HG02571 (cell line): ENCODE data around the gene RBL1.
A peak's percentile ranks its signal among the peaks of the same experiment; 100 is the strongest.
"Not testable (repeated sequence)": the region's sequence is repeated elsewhere in the genome, so short reads cannot be mapped to it uniquely, and the experiment has no call there.

Source experiments
- ATAC-seq: cut with Tn5 transposase; IDR thresholded peaks from one replicate; pipeline ENCODE4 v1.9.1; 2021; ENCODE audit warnings: mild to moderate bottlenecking, moderate library complexity; ENCODE audit not compliant: unreplicated experiment

Gene RBL1

DNA sequence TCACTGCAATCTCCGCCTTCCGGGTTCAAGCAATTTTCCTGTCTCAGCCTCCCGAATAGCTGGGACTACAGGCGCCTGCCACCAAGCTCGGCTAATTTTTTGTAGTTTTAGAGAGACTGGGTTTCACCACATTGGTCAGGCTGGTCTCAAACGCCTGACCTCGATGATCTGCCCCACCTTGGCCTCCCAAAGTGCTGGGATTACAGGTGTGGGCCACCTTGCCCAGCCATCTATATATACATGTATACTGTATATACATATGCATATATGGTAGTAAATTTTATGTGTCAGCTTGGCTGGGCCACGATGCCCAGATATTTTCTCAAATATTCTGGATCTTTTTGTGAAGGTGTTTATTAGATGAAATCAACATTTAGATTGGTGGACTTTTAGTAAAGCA is 18.8 kb downstream of the RBL1 start:
- no peak for ATAC-seq

DNA sequence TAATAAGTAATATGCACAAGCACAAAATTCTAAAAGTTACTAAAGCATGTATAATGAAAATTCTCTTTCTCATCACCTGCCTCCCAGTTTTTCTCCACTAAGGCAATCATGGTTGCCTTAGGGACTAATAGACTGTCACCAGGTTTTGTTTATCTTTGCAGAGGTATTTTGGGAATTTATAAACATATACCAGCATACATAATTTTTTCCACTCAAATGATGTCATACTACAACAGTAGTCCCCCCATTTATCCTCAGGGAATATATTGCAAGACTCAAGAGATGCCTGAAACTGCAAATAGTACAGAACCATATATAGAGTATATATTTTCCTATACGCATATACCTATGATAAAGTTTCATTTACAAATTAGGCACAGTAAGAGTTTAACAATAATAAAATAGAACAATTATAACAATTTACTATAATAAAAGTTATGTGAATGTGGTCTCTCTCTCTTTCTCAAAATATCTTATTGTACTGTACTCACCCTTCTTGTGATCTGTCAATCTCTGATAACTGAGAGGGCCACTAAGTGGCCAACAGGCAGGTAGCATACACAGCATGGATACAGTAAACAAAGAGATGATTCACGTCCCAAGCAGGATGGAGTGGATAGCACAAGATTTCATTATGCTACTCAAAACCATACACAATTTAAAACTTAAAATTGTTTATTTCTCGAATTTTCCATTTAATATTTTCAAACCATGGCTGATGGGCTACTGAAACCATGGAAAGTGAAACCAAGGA is 19.7 kb downstream of the RBL1 start:
- no peak for ATAC-seq

DNA sequence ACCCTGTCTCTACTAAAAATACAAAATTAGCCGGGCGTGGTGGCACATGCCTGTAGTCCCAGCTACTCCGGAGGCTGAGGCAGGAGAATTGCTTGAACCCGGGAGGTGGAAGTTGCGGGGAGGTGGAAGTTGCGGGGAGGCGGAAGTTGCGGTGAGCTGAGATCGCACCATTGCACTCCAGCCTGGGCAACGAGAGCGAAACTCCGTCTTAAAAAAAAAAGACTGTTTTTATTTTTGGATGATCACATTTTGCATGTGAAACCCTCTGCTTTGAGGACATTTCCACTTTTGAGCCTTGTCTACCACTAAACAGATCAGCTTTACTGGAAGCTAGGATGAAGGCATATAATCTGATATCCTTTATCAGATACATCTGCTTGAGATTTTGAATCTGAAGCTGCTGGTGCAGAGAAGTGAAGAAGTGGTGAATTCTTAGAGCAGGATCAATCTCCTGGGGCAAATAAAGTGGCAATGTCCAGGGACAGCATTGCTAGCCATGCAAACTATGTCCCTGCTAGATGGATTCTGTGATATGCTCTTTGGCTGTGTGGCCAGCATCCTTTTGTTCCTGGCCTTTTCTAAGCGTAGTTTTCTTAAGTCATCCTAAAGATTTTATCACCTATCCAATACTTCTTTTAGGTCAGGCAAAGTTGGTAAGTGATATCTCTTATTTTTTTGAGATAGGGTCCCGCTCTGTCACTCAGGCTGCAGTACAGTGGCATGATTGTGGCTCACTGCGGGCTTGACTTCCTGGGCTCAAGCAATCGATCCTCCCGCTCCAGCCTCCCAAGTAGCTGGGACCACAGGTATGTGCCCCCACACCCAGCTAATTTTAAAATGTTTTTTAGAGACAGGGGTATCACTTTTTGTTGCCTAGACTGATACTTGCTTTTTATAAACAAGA is 23.3 kb downstream of the RBL1 start:
- no peak for ATAC-seq

DNA sequence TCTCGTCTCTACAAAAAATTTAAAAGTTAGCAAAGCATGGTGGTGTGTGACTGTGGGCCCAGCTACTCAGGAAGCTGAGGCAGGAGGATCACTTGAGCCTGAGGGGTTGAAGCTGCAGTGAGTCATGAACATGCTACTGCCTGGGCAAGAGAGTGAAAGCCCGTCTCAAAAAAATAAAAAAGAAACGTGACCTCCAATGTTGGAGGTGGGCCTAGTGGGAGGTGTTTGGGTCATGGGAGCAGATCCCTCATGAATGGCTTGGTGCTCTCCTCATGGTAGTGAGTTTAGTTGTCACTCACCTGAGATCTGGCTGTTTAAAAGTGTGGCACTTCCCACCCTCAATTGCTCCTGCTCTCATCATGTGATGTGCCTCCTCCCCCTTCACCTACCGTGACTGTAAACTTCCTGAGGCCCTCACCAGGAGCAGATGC is 24.3 kb downstream of the RBL1 start:
- no peak for ATAC-seq

DNA sequence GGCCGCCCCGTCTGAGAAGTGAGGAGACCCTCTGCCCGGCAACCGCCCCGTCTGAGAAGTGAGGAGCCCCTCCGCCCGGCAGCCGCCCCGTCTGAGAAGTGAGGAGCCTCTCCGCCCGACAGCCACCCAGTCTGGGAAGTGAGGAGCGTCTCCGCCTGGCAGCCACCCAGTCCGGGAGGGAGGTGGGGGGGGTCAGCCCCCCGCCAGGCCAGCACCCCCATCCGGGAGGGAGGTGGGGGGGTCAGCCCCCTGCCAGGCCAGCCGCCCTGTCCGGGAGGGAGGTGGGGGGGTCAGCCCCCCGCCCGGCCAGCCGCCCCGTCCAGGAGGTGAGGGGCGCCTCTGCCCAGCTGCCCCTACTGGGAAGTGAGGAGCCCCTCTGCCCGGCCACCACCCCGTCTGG is 26.2 kb downstream of the RBL1 start:
- ATAC-seq = not testable (repeated sequence)

DNA sequence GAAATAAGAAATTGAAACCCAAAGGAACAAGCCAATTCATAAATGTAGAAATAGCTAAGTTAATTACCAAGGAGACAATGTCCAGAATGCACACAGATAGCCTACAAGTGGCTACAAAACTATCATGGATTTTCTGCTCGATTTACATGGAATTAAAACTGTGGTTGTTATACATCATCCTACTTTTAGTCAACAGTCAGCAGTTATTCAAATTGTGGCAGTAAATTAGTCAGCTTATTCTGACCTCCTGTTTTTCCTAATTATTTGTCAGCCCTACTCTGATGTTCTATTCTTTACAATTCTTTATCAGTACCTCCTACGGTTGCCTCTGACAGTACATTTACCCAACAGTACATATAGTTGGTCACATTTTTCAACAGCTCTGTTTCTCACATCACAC is 29.6 kb downstream of the RBL1 start:
- no peak for ATAC-seq

DNA sequence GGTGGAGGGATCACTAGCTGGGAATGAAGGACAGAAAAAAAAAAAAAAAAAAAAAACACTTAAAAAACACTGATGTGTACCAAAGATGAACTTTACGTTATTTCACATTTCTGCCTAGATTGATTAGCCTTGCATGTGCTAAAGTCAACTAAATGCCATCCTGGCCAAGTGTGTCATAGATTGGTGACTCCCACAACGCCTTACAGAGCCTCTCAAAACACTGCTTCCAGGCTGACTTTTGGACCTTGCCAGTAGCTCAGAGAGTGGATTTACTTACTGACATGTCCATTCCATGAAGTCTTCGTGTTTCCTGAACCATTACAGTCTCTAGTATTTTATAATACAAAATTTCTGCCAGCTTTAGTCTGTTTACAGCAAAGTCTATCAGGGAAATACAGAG is 40.5 kb downstream of the RBL1 start:
- ATAC-seq = no peak

DNA sequence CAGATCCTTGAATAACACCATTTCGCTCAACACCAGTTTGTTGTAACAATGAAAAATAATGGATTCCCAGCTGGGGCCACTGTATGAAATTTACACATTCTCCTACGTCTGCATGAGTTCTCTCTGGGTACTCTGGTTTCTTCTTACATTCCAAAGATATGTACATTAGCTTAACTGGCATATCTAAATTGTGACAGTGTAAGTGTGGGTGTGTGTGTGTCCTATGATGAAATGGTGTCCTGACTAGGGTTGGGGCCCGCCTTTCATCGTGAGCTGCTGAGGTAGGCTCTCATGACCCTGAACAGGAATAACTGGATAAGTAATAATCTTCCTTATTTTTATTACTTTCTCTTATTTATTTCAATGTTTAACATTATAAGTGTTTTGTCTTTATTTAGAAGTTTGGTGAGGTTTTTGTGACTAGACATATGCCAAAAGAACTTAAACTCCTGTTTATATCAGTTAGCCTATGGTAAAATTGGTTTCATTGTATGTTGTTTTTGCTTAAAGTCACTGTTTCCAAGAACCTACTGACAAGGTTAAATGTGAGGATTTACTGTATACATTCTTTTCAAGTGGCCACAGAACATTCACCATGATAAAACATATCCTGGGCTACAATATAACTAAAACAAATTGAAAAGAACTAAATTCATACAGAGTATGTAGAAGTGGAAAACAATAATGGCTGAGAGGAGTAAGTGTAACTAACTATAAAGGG is 42.4 kb downstream of the RBL1 start:
- no peak for ATAC-seq

DNA sequence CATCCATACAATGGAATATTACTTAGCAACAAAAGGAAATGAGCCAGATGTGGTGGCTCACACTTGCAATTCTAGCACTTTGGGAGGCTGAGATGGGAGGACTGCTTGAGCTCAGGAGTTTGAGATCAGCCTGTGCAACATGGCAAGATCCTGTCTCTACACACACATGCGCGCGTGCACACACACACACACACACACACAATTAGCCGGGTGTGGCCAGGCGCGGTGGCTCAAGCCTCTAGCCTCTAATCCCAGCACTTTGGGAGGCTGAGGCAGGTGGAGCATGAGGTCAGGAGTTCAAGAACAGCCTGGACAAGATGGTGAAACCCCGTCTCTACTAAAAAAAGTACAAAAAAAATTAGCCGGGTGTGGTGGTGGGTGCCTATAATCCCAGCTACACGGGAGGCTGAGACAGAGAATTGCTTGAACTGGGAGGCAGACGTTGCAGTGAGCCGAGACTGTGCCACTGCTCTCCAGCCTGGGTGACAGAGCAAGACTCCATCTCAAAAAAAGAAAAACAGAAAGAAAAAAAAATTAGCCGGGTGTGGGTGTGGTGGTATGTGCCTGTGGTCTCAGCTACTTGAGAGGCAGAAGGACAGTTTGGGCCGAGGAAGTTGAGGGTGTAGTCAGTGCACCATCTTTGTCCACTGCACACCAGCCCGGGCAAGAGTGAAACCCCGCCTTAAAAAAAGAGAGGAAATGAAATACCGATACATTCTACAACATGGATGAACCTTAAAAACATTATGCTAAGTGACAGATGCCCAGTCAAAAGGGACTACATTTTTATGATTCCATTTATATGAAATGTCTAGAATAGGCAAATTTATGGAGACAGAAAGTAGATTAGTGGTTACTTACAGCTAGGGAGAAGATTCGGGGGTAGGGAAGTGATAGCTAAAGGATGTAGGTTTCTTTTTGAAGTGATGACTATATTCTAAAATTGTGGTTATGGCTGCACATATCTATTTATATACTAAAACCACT is 52.5 kb downstream of the RBL1 start:
- ATAC-seq = peak; percentile 53

DNA sequence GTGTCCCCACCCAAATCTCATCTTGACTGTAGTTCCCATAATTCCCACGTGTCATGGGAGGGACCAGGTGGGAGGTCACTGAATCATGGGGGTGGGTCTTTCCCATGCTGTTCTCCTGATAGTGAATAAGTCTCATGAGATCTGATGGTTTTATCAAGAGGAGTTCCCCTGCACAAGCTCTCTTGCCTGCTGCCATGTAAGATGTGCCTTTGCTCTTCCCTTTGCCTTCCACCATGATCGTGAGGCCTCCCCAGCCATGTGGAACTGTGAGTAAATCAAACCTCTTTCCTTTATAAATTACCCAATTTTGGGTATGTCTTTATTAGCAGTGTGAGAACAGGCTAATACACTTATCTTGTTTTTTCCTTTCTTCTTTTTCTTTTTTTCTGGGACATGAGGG is 56.4 kb downstream of the RBL1 start:
- not testable (repeated sequence) for ATAC-seq

DNA sequence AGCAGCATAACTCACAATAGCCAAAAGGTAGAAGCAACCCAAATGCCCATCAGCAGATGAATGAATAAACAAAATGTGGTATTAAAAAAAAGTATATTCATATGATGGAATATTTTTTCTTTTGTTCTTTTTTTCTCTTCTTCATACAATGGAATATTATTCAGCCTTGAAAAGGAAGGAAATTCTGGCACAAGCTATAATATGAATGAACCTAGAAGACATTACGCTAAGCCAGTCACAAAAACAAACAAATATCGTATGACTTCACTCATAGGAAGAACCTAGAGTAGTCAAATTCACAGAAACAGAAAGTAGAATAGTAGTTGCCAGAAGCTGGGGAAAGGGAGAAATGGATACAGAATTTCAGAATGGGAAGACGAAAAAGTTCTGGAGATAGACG is 63.7 kb downstream of the RBL1 start:
- no peak for ATAC-seq

DNA sequence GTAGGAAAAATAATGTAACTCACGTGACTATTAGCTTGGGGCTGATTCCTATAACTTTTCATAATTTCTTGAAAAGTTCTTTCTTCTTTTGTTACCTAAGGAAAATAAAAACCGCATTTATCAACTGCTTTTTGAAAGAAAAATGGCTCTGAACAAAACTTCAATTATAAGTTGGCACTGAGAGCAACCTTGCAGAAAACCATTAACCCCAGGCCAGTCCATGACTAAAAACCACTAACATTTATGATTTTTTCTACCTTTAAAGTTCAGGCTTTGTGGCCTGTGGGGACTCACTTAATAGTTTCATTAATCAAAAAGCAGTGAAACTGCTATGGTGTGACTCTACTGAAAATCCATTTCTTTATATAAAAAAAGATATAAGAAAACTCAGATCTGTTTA is 75.2 kb downstream of the RBL1 start:
- ATAC-seq = no peak

DNA sequence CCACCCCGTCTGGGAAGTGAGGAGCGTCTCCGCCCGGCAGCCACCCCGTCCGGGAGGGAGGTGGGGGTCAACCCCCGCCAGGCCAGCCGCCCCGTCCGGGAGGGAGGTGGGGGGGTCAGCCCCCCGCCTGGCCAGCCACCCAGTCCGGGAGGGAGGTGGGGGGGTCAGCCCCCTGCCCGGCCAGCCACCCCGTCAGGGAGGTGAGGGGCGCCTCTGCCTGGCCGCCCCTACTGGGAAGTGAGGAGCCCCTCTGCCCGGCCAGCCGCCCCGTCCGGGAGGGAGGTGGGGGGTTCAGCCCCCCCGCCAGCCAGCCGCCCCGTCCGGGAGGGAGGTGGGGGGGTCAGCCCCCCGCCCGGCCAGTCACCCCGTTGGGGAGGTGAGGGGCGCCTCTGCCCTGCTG is 83.2 kb downstream of the RBL1 start:
- not testable (repeated sequence) for ATAC-seq

DNA sequence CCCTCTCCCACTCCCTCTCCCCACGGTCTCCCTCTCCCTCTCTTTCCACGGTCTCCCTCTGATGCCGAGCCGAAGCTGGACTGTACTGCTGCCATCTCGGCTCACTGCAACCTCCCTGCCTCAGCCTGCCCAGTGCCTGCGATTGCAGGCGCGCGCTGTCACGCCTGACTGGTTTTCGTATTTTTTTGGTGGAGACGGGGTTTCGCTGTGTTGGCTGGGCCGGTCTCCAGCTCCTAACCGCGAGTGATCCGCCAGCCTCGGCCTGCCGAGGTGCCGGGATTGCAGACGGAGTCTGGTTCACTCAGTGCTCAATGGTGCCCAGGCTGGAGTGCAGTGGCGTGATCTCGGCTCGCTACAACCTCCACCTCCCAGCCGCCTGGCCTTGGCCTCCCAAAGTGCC is 83.9 kb downstream of the RBL1 start:
- ATAC-seq = not testable (repeated sequence)

DNA sequence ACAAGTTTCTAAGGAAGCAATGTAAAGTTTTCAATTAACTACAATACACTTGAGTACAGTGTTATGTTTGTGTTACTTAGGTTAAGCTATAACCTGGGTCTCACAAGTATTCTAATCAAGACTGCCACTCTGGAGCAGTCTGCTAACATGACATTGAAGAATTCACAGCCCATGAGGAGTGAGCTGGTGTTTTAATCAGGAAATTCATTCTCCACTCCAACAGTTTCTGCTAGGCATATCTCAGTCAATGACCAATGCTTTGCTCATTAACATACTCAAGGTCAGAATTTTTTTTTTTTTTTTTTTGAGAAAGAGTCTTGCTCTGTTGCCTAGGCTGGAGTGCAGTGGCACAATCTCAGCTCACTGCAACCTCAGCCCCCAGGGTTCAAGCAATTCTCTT is 84.7 kb downstream of the RBL1 start:
- ATAC-seq = no peak

DNA sequence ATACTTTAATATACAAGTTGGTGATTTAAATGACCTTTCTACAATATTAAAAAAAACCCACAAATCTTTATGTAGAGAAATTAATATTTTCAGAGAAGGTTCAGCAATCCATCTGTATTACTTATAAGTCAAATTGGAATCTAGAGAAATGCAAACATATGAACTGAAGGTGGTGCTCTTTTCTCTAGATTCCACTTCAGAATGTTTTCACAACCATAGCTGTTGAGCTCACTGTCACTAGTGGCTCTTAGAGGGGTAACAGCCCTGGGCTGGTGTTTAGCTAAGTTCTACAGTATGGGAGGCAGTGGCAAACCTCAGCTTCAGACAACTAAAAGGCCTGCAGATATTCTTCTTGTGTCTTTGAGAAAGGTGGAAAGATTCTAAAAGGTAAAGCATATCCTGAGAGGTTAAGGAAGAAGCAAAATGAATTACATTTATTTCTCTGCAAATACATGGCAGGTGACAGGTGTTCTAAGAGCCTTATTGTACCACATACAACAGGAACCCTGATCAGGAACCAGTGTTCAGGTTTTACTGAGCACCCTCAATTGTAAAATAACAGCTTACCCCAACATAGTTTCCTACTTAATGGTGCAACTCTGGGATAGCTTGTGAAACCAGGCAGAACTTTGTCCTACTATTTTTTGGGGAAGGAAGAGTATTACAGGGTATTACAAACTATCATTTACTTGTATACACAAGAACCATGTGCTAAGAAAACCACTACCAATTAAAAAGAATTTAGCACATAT is 87.7 kb downstream of the RBL1 start:
- ATAC-seq = no peak

DNA sequence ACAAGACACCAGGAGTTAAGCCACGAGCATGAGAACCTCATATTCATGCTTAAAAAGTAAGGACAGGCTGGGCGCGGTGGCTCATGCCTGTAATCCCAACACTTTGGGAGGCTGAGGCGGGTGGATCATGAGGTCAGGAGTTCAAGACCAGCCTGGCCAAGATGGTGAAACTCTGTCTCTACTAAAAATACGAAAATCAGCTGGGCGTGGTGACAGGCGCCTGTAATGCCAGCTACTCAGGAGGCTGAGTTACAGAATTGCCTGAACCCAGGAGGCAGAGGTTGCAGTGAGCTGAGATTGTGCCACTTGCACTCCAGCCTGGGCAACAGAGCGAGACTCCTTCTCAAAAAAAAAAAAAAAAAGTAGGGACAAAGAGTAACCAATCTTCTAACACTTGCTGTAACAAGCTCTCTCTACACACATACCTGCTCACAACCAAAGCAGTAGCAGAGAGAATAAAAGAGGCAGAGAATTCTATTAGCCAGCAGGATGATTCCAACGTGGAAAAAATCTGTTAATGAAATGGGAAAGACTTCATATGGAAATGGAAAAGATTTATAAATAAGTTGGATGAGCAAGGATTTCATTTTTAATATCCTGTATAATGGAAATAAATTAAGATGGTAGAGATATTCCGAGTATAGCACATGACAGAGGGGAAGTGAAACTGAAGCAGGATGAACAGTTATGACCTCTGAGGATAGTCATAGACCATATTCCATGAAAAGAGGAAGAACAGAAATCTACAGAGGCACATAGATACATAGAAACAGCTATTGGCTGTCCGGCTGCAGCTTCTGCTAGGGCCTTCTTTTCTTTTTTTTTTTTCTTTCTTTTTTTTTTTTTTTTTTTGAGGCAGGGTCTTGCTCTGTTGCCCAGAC is 90.5 kb downstream of the RBL1 start:
- ATAC-seq = not testable (repeated sequence)

DNA sequence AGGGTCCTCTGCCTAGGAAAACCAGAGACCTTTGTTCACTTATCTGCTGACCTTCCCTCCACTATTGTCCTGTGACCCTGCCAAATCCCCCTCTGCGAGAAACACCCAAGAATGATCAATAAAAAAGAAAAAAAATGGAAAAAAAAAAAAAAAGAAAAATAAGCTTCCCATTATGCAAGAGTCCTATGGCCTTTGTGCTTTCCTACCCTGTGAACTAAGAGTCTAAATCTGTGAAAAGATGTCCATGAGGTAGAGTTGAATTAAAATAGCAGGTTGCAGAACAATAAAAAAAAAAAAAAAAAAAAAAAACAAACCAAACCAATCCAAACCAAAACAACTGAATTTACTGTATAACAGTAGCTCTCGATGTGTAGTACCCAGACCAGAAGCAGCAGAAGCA is 94.2 kb downstream of the RBL1 start:
- not testable (repeated sequence) for ATAC-seq

DNA sequence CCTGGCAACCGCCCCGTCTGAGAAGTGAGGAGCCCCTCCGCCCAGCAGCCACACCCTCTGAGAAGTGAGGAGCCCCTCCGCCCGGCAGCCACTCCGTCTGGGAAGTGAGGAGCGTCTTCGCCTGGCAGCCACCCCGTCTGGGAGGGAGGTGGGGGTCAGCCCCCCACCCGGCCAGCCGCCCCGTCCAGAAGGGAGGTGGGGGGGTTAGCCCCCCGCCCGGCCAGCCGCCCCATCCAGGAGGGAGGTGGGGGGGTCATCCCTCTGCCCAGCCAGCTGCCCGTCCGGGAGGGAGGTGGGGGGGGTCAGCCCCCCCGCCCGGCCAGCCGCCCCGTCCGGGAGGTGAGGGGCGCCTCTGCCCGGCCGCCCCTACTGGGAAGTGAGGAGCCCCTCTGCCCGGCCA is 95.6 kb downstream of the RBL1 start:
- not testable (repeated sequence) for ATAC-seq
